ENCODE data around the gene DNAH14.

Gene DNAH14

DNA sequence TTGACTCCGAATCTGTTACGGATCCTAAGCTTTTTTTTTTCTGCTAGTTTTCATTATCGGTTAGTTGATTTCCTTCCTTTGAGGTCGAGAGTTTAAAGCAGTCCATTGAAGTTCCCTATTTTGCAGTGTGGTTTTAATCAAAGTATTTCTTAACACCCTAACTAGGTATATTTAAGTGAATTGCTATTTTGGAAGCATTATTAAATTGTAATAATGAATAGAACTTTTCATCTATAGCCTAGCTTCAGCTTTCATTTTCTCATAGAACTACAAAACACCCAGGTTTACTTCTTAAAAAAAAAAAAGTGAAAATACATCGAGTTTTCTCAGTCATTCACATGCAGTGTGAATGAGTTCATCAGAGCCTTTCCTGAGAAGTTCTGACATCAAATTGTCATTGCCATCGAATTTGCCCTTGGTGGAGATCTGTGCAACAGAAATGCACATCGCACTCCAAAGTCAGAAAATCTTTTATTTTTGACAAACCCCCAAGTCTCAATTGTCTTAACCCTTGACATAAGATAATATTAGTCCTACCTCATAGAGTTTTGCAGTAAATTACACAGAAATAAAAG is 499.5 kb downstream of the DNAH14 start:
- H3K4me3 ChIP-seq (ENCODE audit: low read depth, low read length), result peak overlapping the region; percentile 48
- no peak for DNase-seq
- no peaks in the 10 kb centered on the region for H3K27me3 ChIP-seq (ENCODE audit: insufficient read depth, low read depth, severe bottlenecking)
- peaks cover 4% of the 10 kb centered on the region; the same call in 1 of the 2 replicates for H3K36me3 ChIP-seq
- H3K27ac ChIP-seq, result no peak overlapping the region; the same call in 1 of the 2 replicates
- no peaks in the 10 kb centered on the region for H3K9me3 ChIP-seq (ENCODE audit: severe bottlenecking)
- TF ChIP-seq, protein P1, sequence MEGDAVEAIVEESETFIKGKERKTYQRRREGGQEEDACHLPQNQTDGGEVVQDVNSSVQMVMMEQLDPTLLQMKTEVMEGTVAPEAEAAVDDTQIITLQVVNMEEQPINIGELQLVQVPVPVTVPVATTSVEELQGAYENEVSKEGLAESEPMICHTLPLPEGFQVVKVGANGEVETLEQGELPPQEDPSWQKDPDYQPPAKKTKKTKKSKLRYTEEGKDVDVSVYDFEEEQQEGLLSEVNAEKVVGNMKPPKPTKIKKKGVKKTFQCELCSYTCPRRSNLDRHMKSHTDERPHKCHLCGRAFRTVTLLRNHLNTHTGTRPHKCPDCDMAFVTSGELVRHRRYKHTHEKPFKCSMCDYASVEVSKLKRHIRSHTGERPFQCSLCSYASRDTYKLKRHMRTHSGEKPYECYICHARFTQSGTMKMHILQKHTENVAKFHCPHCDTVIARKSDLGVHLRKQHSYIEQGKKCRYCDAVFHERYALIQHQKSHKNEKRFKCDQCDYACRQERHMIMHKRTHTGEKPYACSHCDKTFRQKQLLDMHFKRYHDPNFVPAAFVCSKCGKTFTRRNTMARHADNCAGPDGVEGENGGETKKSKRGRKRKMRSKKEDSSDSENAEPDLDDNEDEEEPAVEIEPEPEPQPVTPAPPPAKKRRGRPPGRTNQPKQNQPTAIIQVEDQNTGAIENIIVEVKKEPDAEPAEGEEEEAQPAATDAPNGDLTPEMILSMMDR (IDR thresholded peaks at IDR 0.05; ENCODE audit: low read depth, low read length), result no peak

GRCh38 chr1:225430301-225430700 is 500.8 kb downstream of the DNAH14 start:
- no peaks in the 10 kb centered on the region for H3K9me3 ChIP-seq (ENCODE audit: severe bottlenecking)
- no peak for DNase-seq
- H3K36me3 ChIP-seq, result peaks cover 4% of the 10 kb centered on the region; the same call in 1 of the 2 replicates
- no peak overlapping the region for H3K27ac ChIP-seq
- no peak overlapping the region for H3K4me3 ChIP-seq (ENCODE audit: low read depth, low read length)
- TF ChIP-seq, protein P1 (IDR thresholded peaks at IDR 0.05; ENCODE audit: low read depth, low read length), result no peak
- no peaks in the 10 kb centered on the region for H3K27me3 ChIP-seq (ENCODE audit: insufficient read depth, low read depth, severe bottlenecking)

GRCh38 chr1:225431081-225431863 is 501.8 kb downstream of the DNAH14 start:
- no peak for DNase-seq
- TF ChIP-seq, protein P1 (IDR thresholded peaks at IDR 0.05; ENCODE audit: low read depth, low read length), result no peak
- Histone ChIP-seq H3K27me3 (ENCODE audit: insufficient read depth, low read depth, severe bottlenecking) (no peaks in the 10 kb centered on the region), H3K36me3 (peaks cover 4% of the 10 kb centered on the region; the same call in 1 of the 2 replicates), H3K4me3 (ENCODE audit: low read depth, low read length) (no peak overlapping the region), H3K9me3 (ENCODE audit: severe bottlenecking) (no peaks in the 10 kb centered on the region), H3K27ac (no peak overlapping the region)

DNA sequence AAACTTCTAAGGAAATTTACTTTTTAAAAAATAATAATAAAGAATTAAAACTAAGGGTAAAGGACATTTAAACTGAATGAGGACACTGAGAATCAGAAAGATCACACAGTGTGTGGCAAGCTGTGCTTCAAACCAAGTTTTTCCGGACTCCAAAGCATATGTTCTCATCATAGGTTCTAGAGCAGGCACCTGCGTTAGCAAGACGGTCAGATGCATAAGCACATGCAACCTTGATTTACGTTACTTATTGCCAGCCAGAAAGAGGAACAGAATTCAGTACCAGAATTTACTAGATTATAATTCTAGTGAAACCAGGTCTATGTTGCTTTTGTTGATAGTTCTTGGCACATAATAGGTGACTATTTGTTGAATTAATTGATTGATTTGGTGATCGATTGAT is 504.6 kb downstream of the DNAH14 start:
- TF ChIP-seq, protein P1 (IDR thresholded peaks at IDR 0.05; ENCODE audit: low read depth, low read length), result no peak
- DNase-seq, result no peak
- Histone ChIP-seq H3K9me3 (ENCODE audit: severe bottlenecking) (no peaks in the 10 kb centered on the region), H3K27ac (no peak overlapping the region), H3K4me3 (ENCODE audit: low read depth, low read length) (no peak overlapping the region), H3K27me3 (ENCODE audit: insufficient read depth, low read depth, severe bottlenecking) (no peaks in the 10 kb centered on the region), H3K36me3 (no peaks in the 10 kb centered on the region)

DNA sequence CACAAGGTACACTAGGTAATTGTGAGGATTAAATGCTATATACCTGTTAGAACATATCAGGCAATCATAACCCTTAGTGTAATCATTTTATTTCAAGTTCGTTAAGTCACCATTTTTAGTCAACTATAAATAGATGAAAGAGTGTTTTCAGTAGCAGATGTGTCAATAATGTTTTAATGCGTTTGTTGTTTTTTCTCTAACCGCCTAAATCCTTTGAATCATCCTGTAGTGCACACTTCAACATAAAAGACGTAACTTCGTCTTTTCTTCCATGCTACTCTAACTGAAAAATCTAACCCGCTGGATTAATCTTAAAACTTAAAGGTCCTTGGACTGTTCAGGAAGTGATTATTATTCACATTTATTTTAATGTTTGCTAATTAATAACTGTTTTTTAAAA is 505.6 kb downstream of the DNAH14 start:
- no peak for DNase-seq
- H3K27me3 ChIP-seq (ENCODE audit: insufficient read depth, low read depth, severe bottlenecking), result no peaks in the 10 kb centered on the region
- no peak overlapping the region for H3K4me3 ChIP-seq (ENCODE audit: low read depth, low read length)
- H3K9me3 ChIP-seq (ENCODE audit: severe bottlenecking), result no peaks in the 10 kb centered on the region
- H3K36me3 ChIP-seq, result no peaks in the 10 kb centered on the region
- TF ChIP-seq, protein P1 (IDR thresholded peaks at IDR 0.05; ENCODE audit: low read depth, low read length), result no peak
- no peak overlapping the region for H3K27ac ChIP-seq
